Gastrocnemius medialis (tissue), 4 donors: ENCODE results near the gene SEC62. TPM values are rescaled to one million over a fixed set of nuclear protein-coding genes. Genes with fewer than 3 reads are reported as not detected.

ENCODE experiments used
- ATAC-seq, 2 donors: fragments of 150-250 bp; one replicate each; pipeline ENCODE4 v1.9.1; 2016
- DNase-seq, 2 donors: peaks; one replicate each; pipeline ENCODE4 v3.0.0-alpha.2; 2019
- H3K27ac ChIP-seq, 4 donors: fragments of 200-600 bp; sonication (generic); 1 replicate in 1 of 4; 2 replicates in 3 of 4; pipeline ENCODE4 v1.5.1; 2016 to 2018; ENCODE audit warnings: mild to moderate bottlenecking in 2 of 4, moderate library complexity in 1 of 4
- H3K27me3 ChIP-seq, 3 donors: fragments of 200-600 bp; sonication (generic) in 2 of 3; 1 replicate in 1 of 3; 2 replicates in 2 of 3; pipeline versions ENCODE4 v1.5.1 to v1.6.0; 2016 to 2019; ENCODE audit warnings: mild to moderate bottlenecking in 1 of 3, moderate library complexity in 1 of 3
- H3K36me3 ChIP-seq, 2 donors: fragments of 200-600 bp; sonication (generic) in 1 of 2; one replicate each; pipeline ENCODE4 v1.5.1; 2017 to 2018
- H3K4me1 ChIP-seq, 2 donors: fragments of 200-600 bp; sonication (generic) in 1 of 2; one replicate each; pipeline ENCODE4 v1.5.1; 2016 to 2017; ENCODE audit warnings: mild to moderate bottlenecking in 2 of 2
- H3K4me3 ChIP-seq, 4 donors: fragments of 200-600 bp; sonication (generic) in 3 of 4; 1 replicate in 1 of 4; 2 replicates in 3 of 4; pipeline ENCODE4 v1.5.1; 2016 to 2019; ENCODE audit warnings: mild to moderate bottlenecking in 2 of 4
- H3K9me3 ChIP-seq, 3 donors: fragments of 200-600 bp; sonication (generic) in 2 of 3; 1 replicate in 1 of 3; 2 replicates in 2 of 3; pipeline ENCODE4 v1.5.1; 2016 to 2019
- POLR2A ChIP-seq, 2 donors: fragments of 450-650 bp; IDR thresholded peaks; one replicate each; pipeline ENCODE4 v1.6.1; 2017; ENCODE audit warnings: antibody characterized with exemption in 2 of 2, mild to moderate bottlenecking in 2 of 2, moderate library complexity in 2 of 2
- in situ Hi-C, 4 donors: fragments of 200-750 bp; cut with MboI; loops; one replicate each; pipeline versions ENCODE4 v1.15.0 to v1.8.0; 2017; ENCODE audit warnings: low sequenced_read_pairs in 4 of 4
- intact Hi-C: fragments of 100-400 bp; cut with DNase I; formaldehyde crosslinking; loops from one replicate; pipeline ENCODE4 v1.15.1; 2023; ENCODE audit warnings: low total_unique reads
- total RNA-seq, 4 donors: library from RNA; depleted of rRNA; stranded (reverse); fragments of >200 nt; gene quantifications; one replicate each; pipeline versions ENCODE4 v1.1.0 to v1.2.3, GENCODE V29; 2016
- TF ChIP-seq, protein P1 (sequence below), 5 experiments: fragments of 450-650 bp in 3 of 5; fragments of 200-600 bp in 2 of 5; sonication (generic) in 2 of 5; IDR thresholded peaks in 4 of 5; conservative IDR thresholded peaks in 1 of 5; 1 replicate in 4 of 5; 2 replicates in 1 of 5; pipeline ENCODE4 v1.5.1; 2016 to 2019; ENCODE audit warnings: antibody characterized with exemption in 5 of 5, mild to moderate bottlenecking in 3 of 5, moderate library complexity in 3 of 5

Gene SEC62
- total RNA-seq, 4 donors from 2014 or later = 22.6 to 42.8 (median 30.4) TPM

DNA sequence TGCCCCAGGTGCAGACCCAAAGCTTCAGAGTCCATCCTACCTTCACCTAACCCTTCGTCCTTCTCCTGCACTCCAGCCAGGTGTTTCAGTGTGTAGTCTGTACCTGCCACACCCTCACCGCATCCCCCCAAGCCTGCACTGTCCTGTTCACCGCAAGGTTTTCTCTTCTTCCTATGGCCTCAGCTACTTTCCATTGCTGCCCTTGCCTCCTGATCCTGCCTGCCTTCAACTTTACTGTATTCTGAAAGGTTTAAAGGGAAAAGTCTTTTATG lies 80.5 kb downstream of the SEC62 start:
- no peak overlapping the region for H3K27ac ChIP-seq
- TF ChIP-seq, protein P1, sequence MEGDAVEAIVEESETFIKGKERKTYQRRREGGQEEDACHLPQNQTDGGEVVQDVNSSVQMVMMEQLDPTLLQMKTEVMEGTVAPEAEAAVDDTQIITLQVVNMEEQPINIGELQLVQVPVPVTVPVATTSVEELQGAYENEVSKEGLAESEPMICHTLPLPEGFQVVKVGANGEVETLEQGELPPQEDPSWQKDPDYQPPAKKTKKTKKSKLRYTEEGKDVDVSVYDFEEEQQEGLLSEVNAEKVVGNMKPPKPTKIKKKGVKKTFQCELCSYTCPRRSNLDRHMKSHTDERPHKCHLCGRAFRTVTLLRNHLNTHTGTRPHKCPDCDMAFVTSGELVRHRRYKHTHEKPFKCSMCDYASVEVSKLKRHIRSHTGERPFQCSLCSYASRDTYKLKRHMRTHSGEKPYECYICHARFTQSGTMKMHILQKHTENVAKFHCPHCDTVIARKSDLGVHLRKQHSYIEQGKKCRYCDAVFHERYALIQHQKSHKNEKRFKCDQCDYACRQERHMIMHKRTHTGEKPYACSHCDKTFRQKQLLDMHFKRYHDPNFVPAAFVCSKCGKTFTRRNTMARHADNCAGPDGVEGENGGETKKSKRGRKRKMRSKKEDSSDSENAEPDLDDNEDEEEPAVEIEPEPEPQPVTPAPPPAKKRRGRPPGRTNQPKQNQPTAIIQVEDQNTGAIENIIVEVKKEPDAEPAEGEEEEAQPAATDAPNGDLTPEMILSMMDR (IDR thresholded peaks at IDR 0.05 in 4 of 5, conservative IDR thresholded peaks at IDR 0.05 in 1 of 5) = no peak
- TF ChIP-seq POLR2A (IDR thresholded peaks at IDR 0.05) = no peak

More for the DNA sequence above, 80.5 kb downstream of the SEC62 start:
- H3K27me3 ChIP-seq = peaks cover 0 to 9% (median 5%) of the 10 kb centered on the region in 3 donors
- no peaks in the 10 kb centered on the region for H3K36me3 ChIP-seq
- H3K4me3 ChIP-seq = no peak overlapping the region
- no peaks in the 10 kb centered on the region for H3K9me3 ChIP-seq
- no peak for ATAC-seq
- no peak for DNase-seq
- intact Hi-C loops = no loop called here
- no peaks in the 10 kb centered on the region for H3K4me1 ChIP-seq
- in situ Hi-C loops = no loop called here

Other genes starting within 250 kb of the SEC62 start
- 100 to 1,000 TPM in 1 of 4 donors, 10 to 100 TPM in 3; 12.0 to 143 (median 24.0) TPM for gene TERC, start 201.7 kb upstream of the SEC62 start, total RNA-seq
- 1 to 10 TPM in 1 of 4 donors, under 1 TPM in 3; 0.38 to 5.8 (median 0.92) TPM for gene ACTRT3, start 197.2 kb upstream of the SEC62 start, total RNA-seq
- 10 to 100 TPM; 12.0 to 20.2 (median 14.7) TPM for gene MYNN, start 193.4 kb upstream of the SEC62 start, total RNA-seq
- gene LRRIQ4, start 153.9 kb upstream of the SEC62 start, total RNA-seq = under 1 TPM in 1 of 4 donors, not detected in 3; 0.13 TPM
- gene LRRC34, start 153.9 kb upstream of the SEC62 start, total RNA-seq = 1 to 10 TPM in 2 of 4 donors, not detected in 2; 1.2 to 1.3 TPM
- under 1 TPM in 2 of 4 donors, not detected in 2; 0.24 to 0.42 TPM for gene LRRC31, start 96.9 kb upstream of the SEC62 start, total RNA-seq
- not detected for gene SAMD7, start 55.2 kb upstream of the SEC62 start, total RNA-seq
- gene GPR160, start 71.2 kb downstream of the SEC62 start, total RNA-seq = 1 to 10 TPM in 2 of 4 donors, under 1 TPM in 2; 0.62 to 2.1 (median 1.2) TPM
- gene PHC3, start 214.9 kb downstream of the SEC62 start, total RNA-seq = 10 to 100 TPM; 25.4 to 37.0 (median 32.4) TPM